Mesodermal cell (in vitro differentiated cells): ENCODE results near the gene AMBN. TPM values are rescaled to one million over a fixed set of nuclear protein-coding genes. Genes with fewer than 3 reads are reported as not detected.

ENCODE experiments used
- H3K27ac ChIP-seq: 2 replicates; pipeline ENCODE4 v1.7.0; 2013; ENCODE audit warnings: mild to moderate bottlenecking, low read depth, low read length, moderate library complexity; ENCODE audit not compliant: severe bottlenecking
- H3K36me3 ChIP-seq: 2 replicates; pipeline ENCODE4 v1.7.1; 2013; ENCODE audit warnings: mild to moderate bottlenecking, low read length, moderate library complexity; ENCODE audit not compliant: control insufficient read depth, insufficient read depth
- H3K4me1 ChIP-seq: one replicate; pipeline ENCODE4 v1.7.1; 2013; ENCODE audit warnings: mild to moderate bottlenecking, low read length; ENCODE audit not compliant: insufficient read depth, control insufficient read depth, poor library complexity, severe bottlenecking
- H3K4me3 ChIP-seq: 2 replicates; pipeline ENCODE4 v1.7.0; 2013; ENCODE audit warnings: low read length, control low read depth, mild to moderate bottlenecking; ENCODE audit not compliant: insufficient read depth, poor library complexity, severe bottlenecking; ENCODE audit errors: extremely low read depth
- H3K9me3 ChIP-seq: 2 replicates; pipeline ENCODE4 v1.7.1; 2013; ENCODE audit warnings: mild to moderate bottlenecking, low read length, moderate library complexity; ENCODE audit not compliant: control insufficient read depth
- WGBS, 2 experiments: methylation state at CpG; one replicate each; pipeline ENCODE4 v1.1.5; 2013; ENCODE audit warnings: missing lambda C conversion rate in 2 of 2; ENCODE audit not compliant: insufficient coverage in 2 of 2; 5-methylcytosine and 5-hydroxymethylcytosine counted together
- polyA plus RNA-seq, 2 experiments: library from polyadenylated mRNA; stranded (reverse); fragments of 50-300 nt; gene quantifications; one replicate each; pipeline ENCODE4 v1.2.3, GENCODE V29; 2013

The AMBN gene
- polyA plus RNA-seq (2013, experiment 1 of 2), result not detected
- not detected for polyA plus RNA-seq (2013, experiment 2 of 2)

GRCh38 chr4:70591955-70592582, at the start of gene AMBN:
Gene AMBN (plus strand): TSS chr4:70592256. CDS start chr4:70592359, 103 bp downstream.
- Histone ChIP-seq H3K9me3 (no peaks in the 10 kb centered on the region), H3K27ac (no peak within 1 kb of the TSS), H3K36me3 (no peaks in the 10 kb centered on the region), H3K4me3 (no peak within 1 kb of the TSS), H3K4me1 (no peaks in the 10 kb centered on the region)
- WGBS, 2 experiments, result 100% methylated on average over 1 of the region's 5 CpGs; no CpG with 5 or more reads in 1 of the 2 experiments

GRCh38 chr4:70544279-70544868, 47.7 kb upstream of the AMBN start:
- no peak overlapping the region for H3K27ac ChIP-seq
- H3K36me3 ChIP-seq, result no peaks in the 10 kb centered on the region
- H3K4me3 ChIP-seq, result no peak overlapping the region
- no peaks in the 10 kb centered on the region for H3K4me1 ChIP-seq
- H3K9me3 ChIP-seq, result no peaks in the 10 kb centered on the region

GRCh38 chr4:70556856-70557255, 35.2 kb upstream of the AMBN start:
- no peaks in the 10 kb centered on the region for H3K9me3 ChIP-seq
- H3K36me3 ChIP-seq, result no peaks in the 10 kb centered on the region
- H3K4me3 ChIP-seq, result no peak overlapping the region
- no CpG with 5 or more reads among the region's 1 CpG for WGBS, 2 experiments
- H3K4me1 ChIP-seq, result no peaks in the 10 kb centered on the region
- no peak overlapping the region for H3K27ac ChIP-seq

GRCh38 chr4:70559211-70559830, 32.7 kb upstream of the AMBN start:
- H3K27ac ChIP-seq, result no peak overlapping the region
- H3K4me3 ChIP-seq, result no peak overlapping the region
- WGBS, 2 experiments, result 0 to 20% methylated on average over 1 of the region's 2 CpGs
- H3K9me3 ChIP-seq, result no peaks in the 10 kb centered on the region
- no peaks in the 10 kb centered on the region for H3K4me1 ChIP-seq
- H3K36me3 ChIP-seq, result no peaks in the 10 kb centered on the region

GRCh38 chr4:70559924-70560323, 32.1 kb upstream of the AMBN start:
- 100% methylated on average over 1 of the region's 1 CpG; no CpG with 5 or more reads in 1 of the 2 experiments for WGBS, 2 experiments

GRCh38 chr4:70564033-70564432, 28.0 kb upstream of the AMBN start:
- Histone ChIP-seq H3K4me1 (no peaks in the 10 kb centered on the region), H3K4me3 (no peak overlapping the region), H3K9me3 (no peaks in the 10 kb centered on the region), H3K36me3 (no peaks in the 10 kb centered on the region), H3K27ac (no peak overlapping the region)
- WGBS, 2 experiments, result 88 to 100% methylated on average over 2 to 7 of the region's 8 CpGs

More at GRCh38 chr4:70559924-70560323, 32.1 kb upstream of the AMBN start:
- Histone ChIP-seq H3K9me3 (no peaks in the 10 kb centered on the region), H3K4me1 (no peaks in the 10 kb centered on the region), H3K36me3 (no peaks in the 10 kb centered on the region), H3K27ac (no peak overlapping the region), H3K4me3 (no peak overlapping the region)

- no peaks in the 10 kb centered on the region for H3K9me3 ChIP-seq
- WGBS, 2 experiments, result 84 to 100% methylated on average over 1 to 2 of the region's 2 CpGs
These were observed 21.3 kb upstream of the AMBN start for GRCh38 chr4:70570796-70571195.

GRCh38 chr4:70571772-70572171, 20.3 kb upstream of the AMBN start:
- Histone ChIP-seq H3K27ac (no peak overlapping the region), H3K36me3 (no peaks in the 10 kb centered on the region), H3K9me3 (no peaks in the 10 kb centered on the region), H3K4me1 (peaks cover 2% of the 10 kb centered on the region), H3K4me3 (no peak overlapping the region)
- 100% methylated on average over 1 of the region's 2 CpGs for WGBS, 2 experiments

More at GRCh38 chr4:70570796-70571195, 21.3 kb upstream of the AMBN start:
- no peak overlapping the region for H3K27ac ChIP-seq
- H3K36me3 ChIP-seq, result no peaks in the 10 kb centered on the region
- H3K4me3 ChIP-seq, result no peak overlapping the region
- peaks cover 2% of the 10 kb centered on the region for H3K4me1 ChIP-seq

GRCh38 chr4:70575964-70576363, 16.1 kb upstream of the AMBN start:
- no peaks in the 10 kb centered on the region for H3K9me3 ChIP-seq
- H3K36me3 ChIP-seq, result no peaks in the 10 kb centered on the region
- H3K27ac ChIP-seq, result no peak overlapping the region
- H3K4me3 ChIP-seq, result no peak overlapping the region
- peaks cover 2% of the 10 kb centered on the region for H3K4me1 ChIP-seq

GRCh38 chr4:70577220-70577927, 14.7 kb upstream of the AMBN start:
- Histone ChIP-seq H3K4me1 (no peaks in the 10 kb centered on the region), H3K27ac (peak overlapping the region; percentile 29), H3K36me3 (no peaks in the 10 kb centered on the region), H3K9me3 (no peaks in the 10 kb centered on the region), H3K4me3 (no peak overlapping the region)
- WGBS, 2 experiments, result 84 to 96% methylated on average over 3 to 5 of the region's 6 CpGs
